ENCODE data around the gene OTOGL.
"Not testable (repeated sequence)": the region's sequence is repeated elsewhere in the genome, so short reads cannot be mapped to it uniquely, and the experiment has no call there.

The OTOGL gene

GRCh38 chr12:80219345-80219744 lies 120.0 kb downstream of the OTOGL start:
- DNase-seq (ENCODE audit: low read depth in 2 of 2), result no peak

GRCh38 chr12:80222261-80222660 lies 122.9 kb downstream of the OTOGL start:
- DNase-seq (ENCODE audit: low read depth in 2 of 2), result no peak

GRCh38 chr12:80226576-80226975 lies 127.2 kb downstream of the OTOGL start:
- no peak for DNase-seq (ENCODE audit: low read depth in 2 of 2)

DNA sequence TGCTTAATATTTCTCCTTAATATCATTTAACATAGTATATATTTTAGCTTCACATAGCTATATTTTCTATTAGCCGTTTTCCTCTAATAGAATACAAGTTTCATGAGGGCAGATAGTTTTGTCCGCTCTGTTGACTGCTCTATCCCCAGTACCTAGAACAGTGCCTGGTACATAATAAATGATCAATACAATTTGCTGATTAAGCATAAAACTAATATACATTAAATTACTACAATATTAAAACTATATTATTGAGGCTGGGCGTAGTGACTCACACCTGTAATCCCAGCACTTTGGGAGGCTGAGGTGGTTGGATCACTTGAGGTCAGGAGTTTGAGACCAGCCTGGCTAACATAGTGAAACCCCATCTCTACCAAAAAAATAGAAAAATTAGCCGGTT lies 128.6 kb downstream of the OTOGL start:
- not testable (repeated sequence) for DNase-seq (ENCODE audit: low read depth in 2 of 2)

- no peak for DNase-seq (ENCODE audit: low read depth in 2 of 2)
Observed at GRCh38 chr12:80230068-80230467, 130.7 kb downstream of the OTOGL start.

GRCh38 chr12:80232837-80233236 lies 133.5 kb downstream of the OTOGL start:
- DNase-seq (ENCODE audit: low read depth in 2 of 2), result no peak

GRCh38 chr12:80233926-80234325 lies 134.6 kb downstream of the OTOGL start:
- DNase-seq (ENCODE audit: low read depth in 2 of 2), result no peak

DNA sequence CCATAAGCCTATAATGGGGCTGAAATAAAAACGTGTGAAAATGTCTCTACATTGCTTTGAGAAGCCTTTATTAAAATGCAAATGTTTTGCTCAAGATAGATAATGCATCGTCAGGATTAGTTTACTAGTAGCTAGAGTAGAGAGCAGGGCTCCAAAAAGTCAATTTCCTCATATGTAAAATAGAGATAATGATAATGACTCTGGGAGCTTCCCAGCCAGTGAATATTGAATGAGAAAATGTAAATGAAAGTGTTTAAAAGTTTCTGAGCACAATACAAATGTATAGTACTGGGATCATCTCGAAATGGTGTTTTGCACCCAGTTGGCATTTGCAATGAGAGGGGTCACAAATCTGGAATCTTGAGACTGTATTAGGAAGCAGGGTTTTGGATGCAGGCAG lies 135.3 kb downstream of the OTOGL start:
- no peak for DNase-seq (ENCODE audit: low read depth in 2 of 2)

DNA sequence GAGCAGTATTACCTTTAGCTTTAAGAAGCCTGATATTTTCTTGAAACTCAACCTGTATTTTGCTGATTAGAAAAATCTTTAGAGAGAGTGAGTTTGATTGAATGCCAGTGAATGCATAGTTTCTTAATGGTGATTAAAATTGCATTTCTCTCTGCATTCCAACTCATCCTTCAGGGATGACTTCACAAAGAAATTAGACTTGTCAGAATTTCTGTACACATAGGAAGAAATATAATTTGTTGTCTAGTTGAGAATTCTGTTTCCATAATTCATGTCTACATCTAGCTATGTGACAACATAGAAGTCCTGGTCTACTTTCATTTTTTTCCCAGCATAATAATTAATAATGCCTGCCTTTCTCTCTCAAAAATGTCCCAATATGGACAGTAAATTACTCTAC lies 136.6 kb downstream of the OTOGL start:
- DNase-seq (ENCODE audit: low read depth in 2 of 2), result no peak

GRCh38 chr12:80239867-80240266 lies 140.5 kb downstream of the OTOGL start:
- DNase-seq (ENCODE audit: low read depth in 2 of 2), result no peak

- no peak for DNase-seq (ENCODE audit: low read depth in 2 of 2)
Observed at GRCh38 chr12:80241576-80242273, 142.4 kb downstream of the OTOGL start.

GRCh38 chr12:80242321-80242720 lies 143.0 kb downstream of the OTOGL start:
- no peak for DNase-seq (ENCODE audit: low read depth in 2 of 2)

GRCh38 chr12:80249581-80249980 lies 150.2 kb downstream of the OTOGL start:
- DNase-seq (ENCODE audit: low read depth in 2 of 2), result not testable (repeated sequence)

GRCh38 chr12:80257920-80258319 lies 158.6 kb downstream of the OTOGL start:
- no peak for DNase-seq (ENCODE audit: low read depth in 2 of 2)

DNA sequence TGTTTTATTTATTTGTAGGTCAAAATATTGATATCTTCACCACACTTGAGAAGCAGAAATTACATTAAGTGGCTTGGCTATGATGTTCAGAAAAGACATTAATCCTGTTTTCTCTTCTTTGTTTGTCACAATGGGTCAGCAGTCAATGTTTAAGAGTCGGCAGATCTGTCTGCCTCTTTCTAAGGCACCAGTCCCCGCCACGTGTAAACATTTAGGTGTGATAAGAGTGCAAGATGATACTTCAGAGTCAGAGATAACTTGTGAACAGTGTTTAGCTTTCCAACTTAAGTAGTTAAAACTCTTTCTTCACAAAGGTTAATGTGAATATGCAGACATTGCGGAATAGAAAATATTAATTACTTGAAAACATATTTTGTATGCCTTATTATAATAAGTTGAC lies 160.9 kb downstream of the OTOGL start:
- no peak for DNase-seq (ENCODE audit: low read depth in 2 of 2)

DNA sequence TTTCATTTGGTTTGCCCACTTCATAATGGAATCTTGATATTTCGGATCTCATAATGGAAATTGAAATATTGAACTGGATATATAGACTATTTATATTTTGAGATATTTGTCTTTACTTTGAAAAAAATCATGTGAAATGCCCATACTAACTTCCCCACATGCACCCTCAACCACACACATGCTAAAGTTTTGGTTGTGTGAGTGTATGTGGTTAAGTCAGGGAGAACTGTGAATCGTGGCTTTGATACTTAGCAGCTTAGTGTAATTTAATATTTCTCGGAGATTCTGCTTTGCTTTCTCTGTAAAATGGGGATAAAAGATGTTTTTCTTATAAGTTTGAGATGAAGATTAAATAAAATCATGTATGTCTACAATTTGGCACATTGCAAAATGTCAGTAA lies 162.1 kb downstream of the OTOGL start:
- no peak for DNase-seq (ENCODE audit: low read depth in 2 of 2)

GRCh38 chr12:80262346-80262745 lies 163.0 kb downstream of the OTOGL start:
- no peak for DNase-seq (ENCODE audit: low read depth in 2 of 2)

DNA sequence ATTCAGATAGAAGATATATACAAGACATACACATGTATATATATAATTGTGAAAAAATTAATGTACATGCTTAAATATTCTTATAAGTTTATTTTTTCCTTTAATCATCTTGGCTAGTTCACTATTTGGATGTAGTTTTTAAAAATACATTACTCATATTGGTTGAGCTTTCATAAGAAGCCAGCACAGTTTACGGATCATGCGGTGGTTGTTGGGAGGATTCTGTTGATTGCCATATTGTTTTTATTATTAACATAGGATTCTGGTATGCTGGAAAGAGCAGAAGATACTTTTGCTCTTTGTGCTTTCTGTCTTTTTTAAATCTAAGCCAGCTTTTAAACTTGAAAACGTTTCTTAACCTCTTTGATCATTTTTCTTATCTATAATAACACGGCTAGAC lies 163.4 kb downstream of the OTOGL start:
- DNase-seq (ENCODE audit: low read depth in 2 of 2), result no peak

- DNase-seq (ENCODE audit: low read depth in 2 of 2), result no peak
Observed at GRCh38 chr12:80264386-80264785, 165.0 kb downstream of the OTOGL start.

GRCh38 chr12:80264891-80265290 lies 165.6 kb downstream of the OTOGL start:
- no peak for DNase-seq (ENCODE audit: low read depth in 2 of 2)

DNA sequence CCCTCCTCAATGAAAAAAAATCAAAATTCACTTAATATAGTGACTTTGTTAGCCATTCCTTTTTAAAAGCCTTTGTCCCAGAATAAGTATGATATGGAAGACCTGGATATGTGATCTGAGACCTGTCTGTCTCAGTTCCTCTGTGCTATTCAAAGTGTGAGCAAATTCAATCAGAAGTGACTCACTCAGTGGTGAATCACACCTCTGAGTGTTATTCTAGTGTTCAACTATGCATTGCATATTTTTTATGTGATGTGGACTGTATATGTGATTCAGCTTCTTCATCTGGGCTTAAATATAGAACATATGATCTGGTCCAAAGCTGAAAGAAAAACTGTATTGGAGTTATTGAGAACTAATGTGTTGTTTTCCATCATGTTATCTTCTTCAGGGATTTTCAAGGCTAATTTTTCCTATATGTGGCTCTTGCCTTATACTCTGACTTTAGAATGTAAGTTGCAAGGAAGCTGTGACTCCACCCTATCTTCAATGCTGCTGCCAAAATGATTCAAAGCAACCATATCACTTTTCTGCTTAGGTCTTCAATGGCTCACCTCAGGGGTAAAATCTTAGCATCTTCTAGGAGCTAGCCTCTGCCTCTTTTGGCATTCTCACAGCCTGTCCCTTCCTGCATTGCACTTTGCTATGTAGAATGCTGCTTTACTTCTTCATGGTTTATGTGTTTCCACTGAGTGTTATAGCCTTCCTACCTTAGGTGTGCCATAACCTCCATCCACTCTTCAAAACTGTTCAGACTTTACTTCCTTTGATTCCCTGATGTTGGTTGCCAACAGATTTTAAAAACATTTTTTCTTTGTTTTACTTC lies 169.8 kb downstream of the OTOGL start:
- no peak for DNase-seq (ENCODE audit: low read depth in 2 of 2)

GRCh38 chr12:80269803-80270552 lies 170.6 kb downstream of the OTOGL start:
- DNase-seq (ENCODE audit: low read depth in 2 of 2), result no peak

DNA sequence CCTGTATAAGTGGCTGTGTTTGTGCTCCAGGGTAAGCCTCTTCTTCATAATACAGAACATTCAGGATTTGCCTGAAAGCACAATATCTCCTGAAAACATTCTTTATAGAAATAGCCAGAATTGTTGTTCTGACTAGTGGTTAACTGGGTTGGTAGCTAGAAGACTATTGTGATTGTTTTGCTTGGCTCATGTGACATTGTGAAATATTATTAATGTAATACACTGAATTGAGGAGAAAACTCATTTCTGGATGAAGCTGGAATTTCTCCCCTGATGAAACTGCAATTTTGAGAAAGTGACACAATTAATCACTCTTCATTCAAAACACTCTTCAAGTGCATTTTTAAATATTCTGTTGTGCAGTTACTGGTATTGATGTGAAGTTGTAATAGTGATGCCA lies 172.4 kb downstream of the OTOGL start:
- no peak for DNase-seq (ENCODE audit: low read depth in 2 of 2)
